Measurements from ENCODE around the gene SPTSSA.

DNA sequence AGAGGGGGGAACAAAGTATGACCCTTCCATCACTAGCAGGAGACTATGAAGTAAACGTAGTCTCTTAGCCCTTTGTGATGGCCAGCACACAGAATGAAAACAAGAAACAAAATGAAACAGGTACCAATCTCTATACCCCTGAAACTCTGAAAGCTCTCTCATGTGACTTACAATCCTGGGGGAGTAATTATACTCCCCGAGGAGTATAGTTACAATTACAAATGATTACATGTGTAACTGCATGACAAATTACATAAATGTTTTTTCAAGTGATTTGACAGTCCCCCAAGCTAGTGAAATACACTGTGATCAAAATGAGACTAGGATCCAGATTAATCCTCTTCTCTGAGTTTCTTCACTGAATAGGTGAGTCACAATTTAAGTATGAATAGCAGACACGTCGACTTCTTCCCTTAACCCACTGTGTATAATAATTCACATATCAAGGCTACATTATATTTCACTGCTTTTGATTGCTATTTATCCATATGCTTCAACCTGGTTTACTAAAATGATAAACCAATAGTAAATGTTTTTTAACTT is 74.0 kb downstream of the SPTSSA start:
- TF ChIP-seq ELF4 (IDR thresholded peaks at IDR 0.05) (no peak), HDGF (IDR thresholded peaks at IDR 0.05; ENCODE audit: borderline replicate concordance) (no peak), BHLHE40 (IDR thresholded peaks at IDR 0.05; ENCODE audit: borderline replicate concordance) (no peak), TARDBP (IDR thresholded peaks at IDR 0.05) (no peak), FOXM1 (IDR thresholded peaks at IDR 0.05; ENCODE audit: borderline replicate concordance) (no peak), LEF1 (IDR thresholded peaks at IDR 0.05; ENCODE audit: borderline replicate concordance) (no peak), SP1 (IDR thresholded peaks at IDR 0.05) (no peak)
